MCF 10A (cell line): ENCODE measurements around the gene TREML1. TPM values are rescaled to one million over a fixed set of nuclear protein-coding genes. Genes with fewer than 3 reads are reported as not detected.
A peak's percentile ranks its signal among the peaks of the same experiment; 100 is the strongest.

ENCODE experiments used
- BruUV-seq: library from RNA; stranded (reverse); fragments of 400-500 nt; replicated peaks from 2 replicates; lab custom pipeline; 2021; lab: Mats Ljungman, UMichigan
- CTCF ChIA-PET: fragments of 300-600 bp; sonication (Branson Sonifier 250); formaldehyde crosslinking; extraction: SDS; loops from one replicate; lab custom pipeline; 2021; ENCODE audit warnings: antibody characterized with exemption, inconsistent platforms; lab: Yijun Ruan, JAX
- POLR2A ChIA-PET: fragments of 300-600, 350-650 bp; sonication (Branson Sonifier 250); formaldehyde crosslinking; extraction: SDS; loops from one replicate; lab custom pipeline; 2020; ENCODE audit warnings: antibody characterized with exemption, inconsistent platforms; lab: Yijun Ruan, JAX
- DNase-seq: peaks from one replicate; pipeline ENCODE4 v3.0.0-alpha.2; 2018; ENCODE audit not compliant: unreplicated experiment
- H3K27ac Mint-ChIP-seq: one replicate; pipeline ENCODE4 v1.8.0; 2022; ENCODE audit warnings: mild to moderate bottlenecking, low read depth, mixed read lengths; ENCODE audit not compliant: unreplicated experiment
- H3K27me3 Mint-ChIP-seq: one replicate; pipeline ENCODE4 v1.8.0; 2022; ENCODE audit warnings: mixed read lengths; ENCODE audit not compliant: insufficient read depth, unreplicated experiment
- H3K36me3 Mint-ChIP-seq: one replicate; pipeline ENCODE4 v1.8.0; 2022; ENCODE audit warnings: mild to moderate bottlenecking, moderate library complexity, mixed read lengths; ENCODE audit not compliant: insufficient read depth, unreplicated experiment
- H3K4me1 Mint-ChIP-seq: one replicate; pipeline ENCODE4 v1.8.0; 2022; ENCODE audit warnings: mixed read lengths; ENCODE audit not compliant: insufficient read depth, unreplicated experiment
- H3K4me3 Mint-ChIP-seq: one replicate; pipeline ENCODE4 v1.8.0; 2022; ENCODE audit warnings: mild to moderate bottlenecking, moderate library complexity, mixed read lengths; ENCODE audit not compliant: unreplicated experiment
- H3K9me3 Mint-ChIP-seq: one replicate; pipeline ENCODE4 v1.8.0; 2022; ENCODE audit warnings: mixed read lengths; ENCODE audit not compliant: unreplicated experiment
- intact Hi-C: fragments of 100-400 bp; cut with micrococcal nuclease; formaldehyde crosslinking; loops from 2 replicates; pipeline ENCODE4 v1.14.1; 2022
- total RNA-seq: library from RNA; stranded (reverse); gene quantifications from 2 replicates; pipeline ENCODE4 v1.2.3, GENCODE V29; 2022
- TF ChIP-seq, protein P1 (sequence below): fragments of 200-600 bp; IDR thresholded peaks from one replicate; pipeline ENCODE4 v1.8.0; 2022; ENCODE audit warnings: antibody characterized with exemption, mild to moderate bottlenecking; ENCODE audit not compliant: unreplicated experiment

TREML1 gene
- total RNA-seq, 1 experiment from 2014 or later, result not detected

DNA sequence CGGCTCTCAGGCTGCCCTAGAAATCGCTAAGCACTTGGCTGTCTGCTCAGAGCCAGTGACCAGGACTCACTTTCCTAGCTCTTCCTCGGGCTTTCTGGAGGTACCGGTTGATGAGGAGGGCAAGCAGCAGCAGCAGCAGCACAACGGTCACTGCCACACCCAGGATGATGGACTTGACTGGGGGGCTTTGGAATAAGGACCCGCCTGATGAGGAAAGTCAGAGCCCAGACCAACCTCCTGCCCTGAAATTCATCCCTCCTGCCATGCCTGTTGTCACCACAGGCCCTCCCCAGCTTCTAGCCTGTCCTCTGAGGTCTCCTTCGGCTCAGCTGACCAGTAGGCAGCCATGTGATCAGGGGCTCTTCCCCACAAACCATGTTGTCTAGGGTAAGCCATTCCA is 30.6 kb upstream of the TREML1 start:
- Mint-ChIP-seq H3K27ac (no peak overlapping the region), H3K27me3 (peaks cover 12% of the 10 kb centered on the region), H3K9me3 (peaks cover 6% of the 10 kb centered on the region), H3K36me3 (no peaks in the 10 kb centered on the region), H3K4me1 (no peaks in the 10 kb centered on the region), H3K4me3 (no peak overlapping the region)
- intact Hi-C loops, result loop anchor here (5.0 kb wide), 1 partner anchor 112 kb away; the partner anchor contains the start of genes NFYA and OARD1
- TF ChIP-seq, protein P1, sequence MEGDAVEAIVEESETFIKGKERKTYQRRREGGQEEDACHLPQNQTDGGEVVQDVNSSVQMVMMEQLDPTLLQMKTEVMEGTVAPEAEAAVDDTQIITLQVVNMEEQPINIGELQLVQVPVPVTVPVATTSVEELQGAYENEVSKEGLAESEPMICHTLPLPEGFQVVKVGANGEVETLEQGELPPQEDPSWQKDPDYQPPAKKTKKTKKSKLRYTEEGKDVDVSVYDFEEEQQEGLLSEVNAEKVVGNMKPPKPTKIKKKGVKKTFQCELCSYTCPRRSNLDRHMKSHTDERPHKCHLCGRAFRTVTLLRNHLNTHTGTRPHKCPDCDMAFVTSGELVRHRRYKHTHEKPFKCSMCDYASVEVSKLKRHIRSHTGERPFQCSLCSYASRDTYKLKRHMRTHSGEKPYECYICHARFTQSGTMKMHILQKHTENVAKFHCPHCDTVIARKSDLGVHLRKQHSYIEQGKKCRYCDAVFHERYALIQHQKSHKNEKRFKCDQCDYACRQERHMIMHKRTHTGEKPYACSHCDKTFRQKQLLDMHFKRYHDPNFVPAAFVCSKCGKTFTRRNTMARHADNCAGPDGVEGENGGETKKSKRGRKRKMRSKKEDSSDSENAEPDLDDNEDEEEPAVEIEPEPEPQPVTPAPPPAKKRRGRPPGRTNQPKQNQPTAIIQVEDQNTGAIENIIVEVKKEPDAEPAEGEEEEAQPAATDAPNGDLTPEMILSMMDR, result no peak
- no TSS peak for BruUV-seq
- CTCF ChIA-PET, result interaction anchor here (0.6 kb wide), 1 partner anchor 40 kb away, joined by 3 read pairs; no protein-coding TSS in a partner anchor
- DNase-seq, result no peak
- POLR2A ChIA-PET, result no interaction called here

DNA sequence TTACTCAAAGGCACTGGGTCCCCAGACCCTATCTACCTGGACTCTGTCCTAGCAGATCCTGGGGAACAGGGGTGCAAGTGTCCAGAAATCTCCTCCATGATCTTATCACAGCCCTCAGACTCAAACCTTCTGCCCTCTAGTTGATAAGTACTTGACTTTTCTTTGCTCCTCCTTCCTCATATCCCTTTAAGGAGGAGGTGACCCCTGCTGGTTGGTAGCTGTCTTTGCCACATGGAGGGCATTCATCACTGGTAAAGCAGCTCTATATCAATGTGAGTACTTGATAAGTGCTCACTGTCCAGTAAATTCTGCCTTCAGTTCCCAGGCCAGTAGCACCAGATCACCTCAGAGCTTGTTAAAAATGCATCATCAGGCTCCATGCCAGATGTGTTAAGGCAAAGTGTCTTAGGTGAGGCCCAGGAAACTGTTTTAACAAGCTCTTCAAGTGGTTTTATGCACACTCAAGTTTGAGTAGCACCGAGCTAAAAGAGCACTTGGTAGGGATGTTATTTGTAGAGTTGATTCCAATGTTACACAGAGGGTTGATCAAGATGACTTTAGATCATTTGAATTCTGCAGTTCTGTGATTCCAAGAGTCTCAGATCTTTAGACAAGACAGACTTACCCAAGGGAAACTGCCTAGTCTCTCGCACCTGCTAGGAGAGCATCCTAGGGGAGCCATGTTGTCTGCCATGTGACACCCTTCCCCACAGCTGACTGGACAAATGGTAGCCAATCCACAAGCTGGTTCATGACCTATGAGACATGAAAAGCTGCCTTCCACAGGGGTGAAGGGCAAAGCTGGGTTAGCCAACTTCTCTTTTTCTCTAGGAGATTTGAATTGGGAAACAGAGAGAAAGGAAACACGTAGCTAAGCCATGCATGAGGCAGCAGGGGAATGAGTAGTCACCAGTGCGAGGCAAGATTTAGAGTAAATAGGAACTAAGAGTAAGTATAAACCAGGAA is 28.2 kb upstream of the TREML1 start:
- DNase-seq, result peak; percentile 70
- ChIA-PET POLR2A (no interaction called here), CTCF (interaction anchor here (0.6 to 2.0 kb wide), 11 partner anchors 15 to 1375 kb away, joined by 3 to 13 read pairs (median 4); no protein-coding TSS in a partner anchor)
- BruUV-seq, result no TSS peak
- intact Hi-C loops, result loop anchor here (1.0 to 5.0 kb wide), 4 partner anchors 90 to 287 kb away; partner anchors contain the start of genes NFYA and OARD1
- H3K4me3 Mint-ChIP-seq, result no peak overlapping the region
- H3K36me3 Mint-ChIP-seq, result no peaks in the 10 kb centered on the region
- no peaks in the 10 kb centered on the region for H3K4me1 Mint-ChIP-seq
- H3K27ac Mint-ChIP-seq, result no peak overlapping the region
- H3K27me3 Mint-ChIP-seq, result peaks cover 17% of the 10 kb centered on the region
- TF ChIP-seq, protein P1, result peak; percentile 56
- H3K9me3 Mint-ChIP-seq, result no peaks in the 10 kb centered on the region

DNA sequence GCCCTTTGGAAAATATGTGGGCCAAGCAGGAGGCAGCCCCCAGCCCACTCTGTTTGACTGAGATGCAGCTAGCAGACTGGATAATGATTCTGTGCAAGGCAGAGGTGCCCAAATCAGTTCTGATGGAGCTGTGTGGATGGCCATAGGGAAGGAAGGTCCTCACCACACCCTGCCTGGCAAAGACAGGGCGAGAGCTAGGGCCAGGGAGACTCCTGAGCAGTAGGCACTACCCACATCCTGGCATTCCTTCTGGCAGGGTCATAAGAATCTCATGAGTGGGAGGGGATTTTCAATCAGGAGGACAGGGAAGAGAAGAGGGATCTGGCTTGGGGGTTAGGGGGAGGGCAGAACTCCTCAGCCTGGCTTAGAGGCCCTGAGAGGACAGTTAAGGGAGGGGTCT is 27.4 kb upstream of the TREML1 start:
- TF ChIP-seq, protein P1, result no peak
- no TSS peak for BruUV-seq
- intact Hi-C loops, result loop anchor here (5.0 kb wide), 1 partner anchor 109 kb away; the partner anchor contains the start of genes NFYA and OARD1

GRCh38 chr6:41179163-41179562 is 25.0 kb upstream of the TREML1 start:
- Mint-ChIP-seq H3K36me3 (no peaks in the 10 kb centered on the region), H3K9me3 (no peaks in the 10 kb centered on the region), H3K27me3 (peaks cover 37% of the 10 kb centered on the region), H3K4me1 (no peaks in the 10 kb centered on the region), H3K4me3 (no peak overlapping the region), H3K27ac (no peak overlapping the region)
- no peak for DNase-seq
- POLR2A ChIA-PET, result no interaction called here
- BruUV-seq, result no TSS peak
- intact Hi-C loops, result no loop called here
- CTCF ChIA-PET, result interaction anchor here (1.1 kb wide), 1 partner anchor 86 kb away, joined by 5 read pairs; no protein-coding TSS in a partner anchor
- TF ChIP-seq, protein P1, result no peak

More for the DNA sequence above, 27.4 kb upstream of the TREML1 start:
- no peak overlapping the region for H3K27ac Mint-ChIP-seq
- ChIA-PET POLR2A (no interaction called here), CTCF (interaction anchor here (0.6 to 2.0 kb wide), 5 partner anchors 15 to 89 kb away, joined by 3 to 13 read pairs (median 4); no protein-coding TSS in a partner anchor)
- H3K27me3 Mint-ChIP-seq, result peaks cover 25% of the 10 kb centered on the region
- no peaks in the 10 kb centered on the region for H3K36me3 Mint-ChIP-seq
- H3K4me3 Mint-ChIP-seq, result no peak overlapping the region
- H3K4me1 Mint-ChIP-seq, result no peaks in the 10 kb centered on the region
- no peaks in the 10 kb centered on the region for H3K9me3 Mint-ChIP-seq
- no peak for DNase-seq
